ENCODE data around the gene ANAPC15. TPM values are rescaled to one million over a fixed set of nuclear protein-coding genes. Genes with fewer than 3 reads are reported as not detected.

ANAPC15 gene
- total and polyA plus RNA-seq, 4 donors, result 8.4 to 22.4 (median 15.0) TPM

DNA sequence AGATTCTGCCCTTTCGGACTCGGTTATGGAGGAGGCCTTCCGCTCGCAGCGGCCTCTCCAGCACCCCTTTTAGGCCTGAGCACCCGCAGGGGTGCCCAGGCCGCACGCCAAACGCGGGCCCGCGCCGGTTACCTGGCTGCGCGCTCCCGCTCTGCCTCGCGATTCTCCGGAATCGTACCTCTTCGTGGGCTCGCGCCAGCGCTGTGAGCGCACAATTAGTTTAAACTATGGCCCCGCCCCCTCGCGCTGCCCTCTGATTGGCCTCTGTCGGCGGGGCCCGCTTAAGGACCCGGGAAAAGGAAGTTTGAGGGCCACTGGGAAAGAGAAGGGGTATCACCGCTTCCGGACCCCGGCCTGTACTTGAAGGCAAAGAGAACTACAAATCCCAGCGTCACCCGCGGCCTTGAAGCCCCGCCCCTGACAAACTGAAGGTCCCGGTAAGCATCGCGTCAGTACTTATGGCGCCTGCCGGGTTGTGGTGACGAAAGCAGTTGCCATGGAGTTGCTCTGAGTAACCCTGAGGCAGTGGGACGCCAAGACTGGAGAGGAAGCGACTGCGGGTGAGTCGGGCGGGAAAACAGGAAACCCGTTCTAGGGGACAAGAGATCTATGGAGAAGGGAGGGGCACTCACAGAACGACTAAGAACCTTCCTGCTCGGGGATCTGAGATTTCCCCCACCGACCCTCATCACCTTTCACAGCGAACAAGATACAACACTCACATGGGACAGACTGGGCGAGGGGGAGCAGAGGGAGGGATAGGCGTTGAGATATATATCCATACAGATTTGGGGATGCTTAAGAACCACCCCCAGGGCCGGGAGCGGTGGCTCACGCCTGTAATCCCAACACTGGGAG lies 31.9 kb downstream of the ANAPC15 start, which contains the start of the genes LRRC51 and NUMA1:
Gene LRRC51, plus strand, starts transcription at position 525 of the 858 bp plus-strand sequence. CDS start 8,234 bp downstream, outside the sequence.
Gene NUMA1, minus strand, starts transcription at position 217 of the 858 bp plus-strand sequence. CDS start 44,599 bp downstream, outside the sequence.
- H3K9ac ChIP-seq (ENCODE audit: low read depth in 1 of 2, low read length in 2 of 2), result peak within 1 kb of the TSS; percentile 68 to 72
- no peaks in the 10 kb centered on the region for H3K36me3 ChIP-seq (ENCODE audit: control insufficient read depth in 4 of 4, insufficient read depth in 3 of 4, low read depth in 1 of 4, low read length in 3 of 4)
- peak; percentile 99 for DNase-seq (ENCODE audit: low spot score)
- peaks cover 0 to 11% (median 5%) of the 10 kb centered on the region in 4 donors for H3K4me1 ChIP-seq (ENCODE audit: control insufficient read depth in 4 of 4, insufficient read depth in 4 of 4, low read length in 3 of 4)
- H3K27ac ChIP-seq (ENCODE audit: low read depth in 1 of 2, low read length in 2 of 2), result peak within 1 kb of the TSS; percentile 84 to 88
- peak within 1 kb of the TSS; percentile 60 to 83 (median 82) for H3K4me3 ChIP-seq (ENCODE audit: low read depth in 1 of 3, low read length in 3 of 3)
- H3K27me3 ChIP-seq (ENCODE audit: control insufficient read depth in 4 of 4, insufficient read depth in 4 of 4, low read length in 3 of 4), result no peaks in the 10 kb centered on the region
- TF ChIP-seq, protein P1, sequence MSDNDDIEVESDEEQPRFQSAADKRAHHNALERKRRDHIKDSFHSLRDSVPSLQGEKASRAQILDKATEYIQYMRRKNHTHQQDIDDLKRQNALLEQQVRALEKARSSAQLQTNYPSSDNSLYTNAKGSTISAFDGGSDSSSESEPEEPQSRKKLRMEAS (IDR thresholded peaks at IDR 0.05), result peak; percentile 68
- TF ChIP-seq EGR1 (IDR thresholded peaks at IDR 0.05; ENCODE audit: low read depth in 2 of 2), result no peak
- TF ChIP-seq, protein P2, sequence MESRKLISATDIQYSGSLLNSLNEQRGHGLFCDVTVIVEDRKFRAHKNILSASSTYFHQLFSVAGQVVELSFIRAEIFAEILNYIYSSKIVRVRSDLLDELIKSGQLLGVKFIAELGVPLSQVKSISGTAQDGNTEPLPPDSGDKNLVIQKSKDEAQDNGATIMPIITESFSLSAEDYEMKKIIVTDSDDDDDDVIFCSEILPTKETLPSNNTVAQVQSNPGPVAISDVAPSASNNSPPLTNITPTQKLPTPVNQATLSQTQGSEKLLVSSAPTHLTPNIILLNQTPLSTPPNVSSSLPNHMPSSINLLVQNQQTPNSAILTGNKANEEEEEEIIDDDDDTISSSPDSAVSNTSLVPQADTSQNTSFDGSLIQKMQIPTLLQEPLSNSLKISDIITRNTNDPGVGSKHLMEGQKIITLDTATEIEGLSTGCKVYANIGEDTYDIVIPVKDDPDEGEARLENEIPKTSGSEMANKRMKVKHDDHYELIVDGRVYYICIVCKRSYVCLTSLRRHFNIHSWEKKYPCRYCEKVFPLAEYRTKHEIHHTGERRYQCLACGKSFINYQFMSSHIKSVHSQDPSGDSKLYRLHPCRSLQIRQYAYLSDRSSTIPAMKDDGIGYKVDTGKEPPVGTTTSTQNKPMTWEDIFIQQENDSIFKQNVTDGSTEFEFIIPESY (IDR thresholded peaks at IDR 0.05), result peak; percentile 92
- TF ChIP-seq GABPA (IDR thresholded peaks at IDR 0.05 in 1 of 2, conservative IDR thresholded peaks at IDR 0.05 in 1 of 2), result peak; percentile 70 to 94
- TF ChIP-seq YY1 (IDR thresholded peaks at IDR 0.05), result peak; percentile 97
- TF ChIP-seq HNF4A (conservative IDR thresholded peaks at IDR 0.05), result peak in 1 of 2 donors; percentile 25
- TF ChIP-seq NR2F2 (IDR thresholded peaks at IDR 0.05), result peak; percentile 69
- peak; percentile 20 to 44 for TF ChIP-seq RAD21 (IDR thresholded peaks at IDR 0.05)
- peak; percentile 22 to 58 for TF ChIP-seq RXRA (IDR thresholded peaks at IDR 0.05)
- no peak for TF ChIP-seq HNF4G (IDR thresholded peaks at IDR 0.05)
- TF ChIP-seq JUND (IDR thresholded peaks at IDR 0.05), result peak; percentile 38 to 59
- no peak for TF ChIP-seq FOXA2 (IDR thresholded peaks at IDR 0.05)
- TF ChIP-seq, protein P3, sequence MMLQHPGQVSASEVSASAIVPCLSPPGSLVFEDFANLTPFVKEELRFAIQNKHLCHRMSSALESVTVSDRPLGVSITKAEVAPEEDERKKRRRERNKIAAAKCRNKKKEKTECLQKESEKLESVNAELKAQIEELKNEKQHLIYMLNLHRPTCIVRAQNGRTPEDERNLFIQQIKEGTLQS (IDR thresholded peaks at IDR 0.05), result peak; percentile 44
- peak; percentile 8 for TF ChIP-seq FOXA1 (IDR thresholded peaks at IDR 0.05)
- TF ChIP-seq, protein P4, sequence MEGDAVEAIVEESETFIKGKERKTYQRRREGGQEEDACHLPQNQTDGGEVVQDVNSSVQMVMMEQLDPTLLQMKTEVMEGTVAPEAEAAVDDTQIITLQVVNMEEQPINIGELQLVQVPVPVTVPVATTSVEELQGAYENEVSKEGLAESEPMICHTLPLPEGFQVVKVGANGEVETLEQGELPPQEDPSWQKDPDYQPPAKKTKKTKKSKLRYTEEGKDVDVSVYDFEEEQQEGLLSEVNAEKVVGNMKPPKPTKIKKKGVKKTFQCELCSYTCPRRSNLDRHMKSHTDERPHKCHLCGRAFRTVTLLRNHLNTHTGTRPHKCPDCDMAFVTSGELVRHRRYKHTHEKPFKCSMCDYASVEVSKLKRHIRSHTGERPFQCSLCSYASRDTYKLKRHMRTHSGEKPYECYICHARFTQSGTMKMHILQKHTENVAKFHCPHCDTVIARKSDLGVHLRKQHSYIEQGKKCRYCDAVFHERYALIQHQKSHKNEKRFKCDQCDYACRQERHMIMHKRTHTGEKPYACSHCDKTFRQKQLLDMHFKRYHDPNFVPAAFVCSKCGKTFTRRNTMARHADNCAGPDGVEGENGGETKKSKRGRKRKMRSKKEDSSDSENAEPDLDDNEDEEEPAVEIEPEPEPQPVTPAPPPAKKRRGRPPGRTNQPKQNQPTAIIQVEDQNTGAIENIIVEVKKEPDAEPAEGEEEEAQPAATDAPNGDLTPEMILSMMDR (IDR thresholded peaks at IDR 0.05; ENCODE audit: low read depth, low read length, missing input control), result no peak
- TF ChIP-seq TAF1 (conservative IDR thresholded peaks at IDR 0.05), result peak; percentile 16
- TF ChIP-seq, protein P5, sequence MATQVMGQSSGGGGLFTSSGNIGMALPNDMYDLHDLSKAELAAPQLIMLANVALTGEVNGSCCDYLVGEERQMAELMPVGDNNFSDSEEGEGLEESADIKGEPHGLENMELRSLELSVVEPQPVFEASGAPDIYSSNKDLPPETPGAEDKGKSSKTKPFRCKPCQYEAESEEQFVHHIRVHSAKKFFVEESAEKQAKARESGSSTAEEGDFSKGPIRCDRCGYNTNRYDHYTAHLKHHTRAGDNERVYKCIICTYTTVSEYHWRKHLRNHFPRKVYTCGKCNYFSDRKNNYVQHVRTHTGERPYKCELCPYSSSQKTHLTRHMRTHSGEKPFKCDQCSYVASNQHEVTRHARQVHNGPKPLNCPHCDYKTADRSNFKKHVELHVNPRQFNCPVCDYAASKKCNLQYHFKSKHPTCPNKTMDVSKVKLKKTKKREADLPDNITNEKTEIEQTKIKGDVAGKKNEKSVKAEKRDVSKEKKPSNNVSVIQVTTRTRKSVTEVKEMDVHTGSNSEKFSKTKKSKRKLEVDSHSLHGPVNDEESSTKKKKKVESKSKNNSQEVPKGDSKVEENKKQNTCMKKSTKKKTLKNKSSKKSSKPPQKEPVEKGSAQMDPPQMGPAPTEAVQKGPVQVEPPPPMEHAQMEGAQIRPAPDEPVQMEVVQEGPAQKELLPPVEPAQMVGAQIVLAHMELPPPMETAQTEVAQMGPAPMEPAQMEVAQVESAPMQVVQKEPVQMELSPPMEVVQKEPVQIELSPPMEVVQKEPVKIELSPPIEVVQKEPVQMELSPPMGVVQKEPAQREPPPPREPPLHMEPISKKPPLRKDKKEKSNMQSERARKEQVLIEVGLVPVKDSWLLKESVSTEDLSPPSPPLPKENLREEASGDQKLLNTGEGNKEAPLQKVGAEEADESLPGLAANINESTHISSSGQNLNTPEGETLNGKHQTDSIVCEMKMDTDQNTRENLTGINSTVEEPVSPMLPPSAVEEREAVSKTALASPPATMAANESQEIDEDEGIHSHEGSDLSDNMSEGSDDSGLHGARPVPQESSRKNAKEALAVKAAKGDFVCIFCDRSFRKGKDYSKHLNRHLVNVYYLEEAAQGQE (IDR thresholded peaks at IDR 0.05), result peak; percentile 77
- peak; percentile 78 for TF ChIP-seq SP1 (IDR thresholded peaks at IDR 0.05)
- H3K9me3 ChIP-seq (ENCODE audit: control insufficient read depth in 4 of 4, low read length in 3 of 4), result no peaks in the 10 kb centered on the region
- under 1% methylated on average over 60 of the region's 60 CpGs for WGBS

All from liver (tissue), 9 donors.